ENCODE data around the gene ASTL. TPM values are rescaled to one million over a fixed set of nuclear protein-coding genes. Genes with fewer than 3 reads are reported as not detected.

The ASTL gene
- total and polyA plus RNA-seq, 4 donors: not detected

GRCh38 chr2:96108541-96109360 is 29.6 kb downstream of the ASTL start:
- no peak for DNase-seq (ENCODE audit: low spot score)
- Histone ChIP-seq H3K27me3 (ENCODE audit: control insufficient read depth in 4 of 4, insufficient read depth in 4 of 4, low read length in 3 of 4) (peaks cover 0 to 2% (median 0%) of the 10 kb centered on the region in 4 donors), H3K9ac (ENCODE audit: low read depth in 1 of 2, low read length in 2 of 2) (no peak overlapping the region), H3K4me3 (ENCODE audit: low read depth in 1 of 3, low read length in 3 of 3) (no peak overlapping the region), H3K4me1 (ENCODE audit: control insufficient read depth in 4 of 4, insufficient read depth in 4 of 4, low read length in 3 of 4) (peaks cover 0 to under 1% (median 0%) of the 10 kb centered on the region in 4 donors), H3K9me3 (ENCODE audit: control insufficient read depth in 4 of 4, low read length in 3 of 4) (peaks cover 0 to 10% (median 5%) of the 10 kb centered on the region in 4 donors), H3K36me3 (ENCODE audit: control insufficient read depth in 4 of 4, insufficient read depth in 3 of 4, low read depth in 1 of 4, low read length in 3 of 4) (no peaks in the 10 kb centered on the region), H3K27ac (ENCODE audit: low read depth in 1 of 2, low read length in 2 of 2) (peak overlapping the region; percentile 5 to 72)
- TF ChIP-seq HNF4G (IDR thresholded peaks at IDR 0.05) (no peak), NR2F2 (IDR thresholded peaks at IDR 0.05) (peak; percentile 75), SP1 (IDR thresholded peaks at IDR 0.05) (peak; percentile 21)
- 43% methylated on average over 17 of the region's 17 CpGs for WGBS

- Histone ChIP-seq H3K4me1 (ENCODE audit: control insufficient read depth in 4 of 4, insufficient read depth in 4 of 4, low read length in 3 of 4) (peaks cover 0 to 3% (median 0%) of the 10 kb centered on the region in 4 donors), H3K9ac (ENCODE audit: low read depth in 1 of 2, low read length in 2 of 2) (no peak overlapping the region), H3K27me3 (ENCODE audit: control insufficient read depth in 4 of 4, insufficient read depth in 4 of 4, low read length in 3 of 4) (peaks cover 0 to 2% (median 0%) of the 10 kb centered on the region in 4 donors), H3K9me3 (ENCODE audit: control insufficient read depth in 4 of 4, low read length in 3 of 4) (peaks cover 0 to 10% (median 5%) of the 10 kb centered on the region in 4 donors), H3K4me3 (ENCODE audit: low read depth in 1 of 3, low read length in 3 of 3) (no peak overlapping the region), H3K27ac (ENCODE audit: low read depth in 1 of 2, low read length in 2 of 2) (peak overlapping the region; percentile 19 to 72), H3K36me3 (ENCODE audit: control insufficient read depth in 4 of 4, insufficient read depth in 3 of 4, low read depth in 1 of 4, low read length in 3 of 4) (no peaks in the 10 kb centered on the region)
- WGBS: 61% methylated on average over 5 of the region's 5 CpGs
- TF ChIP-seq YY1 (IDR thresholded peaks at IDR 0.05): no peak
- no peak for TF ChIP-seq JUND (IDR thresholded peaks at IDR 0.05)
- no peak for DNase-seq (ENCODE audit: low spot score)
Measured at GRCh38 chr2:96108151-96108540, 30.2 kb downstream of the ASTL start.

GRCh38 chr2:96107708-96108065 is 30.6 kb downstream of the ASTL start:
- WGBS: 79% methylated on average over 3 of the region's 3 CpGs
- H3K27me3 ChIP-seq (ENCODE audit: control insufficient read depth in 4 of 4, insufficient read depth in 4 of 4, low read length in 3 of 4): peaks cover 0 to 2% (median 0%) of the 10 kb centered on the region in 4 donors
- H3K9me3 ChIP-seq (ENCODE audit: control insufficient read depth in 4 of 4, low read length in 3 of 4): peaks cover 0 to 10% (median 5%) of the 10 kb centered on the region in 4 donors
- TF ChIP-seq ATF3 (IDR thresholded peaks at IDR 0.05) (no peak), FOXA2 (IDR thresholded peaks at IDR 0.05) (no peak), REST (IDR thresholded peaks at IDR 0.05) (no peak), EGR1 (IDR thresholded peaks at IDR 0.05; ENCODE audit: low read depth in 2 of 2) (no peak), CTCF (IDR thresholded peaks at IDR 0.05; ENCODE audit: low read depth, low read length, missing input control) (no peak), YY1 (IDR thresholded peaks at IDR 0.05) (no peak), RAD21 (IDR thresholded peaks at IDR 0.05) (no peak)
- H3K4me3 ChIP-seq (ENCODE audit: low read depth in 1 of 3, low read length in 3 of 3): no peak overlapping the region
- H3K36me3 ChIP-seq (ENCODE audit: control insufficient read depth in 4 of 4, insufficient read depth in 3 of 4, low read depth in 1 of 4, low read length in 3 of 4): no peaks in the 10 kb centered on the region
- peak overlapping the region; percentile 10 to 19 for H3K27ac ChIP-seq (ENCODE audit: low read depth in 1 of 2, low read length in 2 of 2)
- peaks cover 0 to 3% (median 0%) of the 10 kb centered on the region in 4 donors for H3K4me1 ChIP-seq (ENCODE audit: control insufficient read depth in 4 of 4, insufficient read depth in 4 of 4, low read length in 3 of 4)
- H3K9ac ChIP-seq (ENCODE audit: low read depth in 1 of 2, low read length in 2 of 2): no peak overlapping the region
- DNase-seq (ENCODE audit: low spot score): no peak

Data from liver (tissue), 9 donors.